Embryonic facial prominence (tissue), 1 donor: ENCODE measurements around the gene MAPK9.

Source experiments
- DNase-seq: peaks from one replicate; pipeline ENCODE4 v3.0.0-alpha.2; 2016; ENCODE audit errors: extremely low spot score

The MAPK9 gene

GRCh38 chr5:180205916-180206315 lies 86.0 kb downstream of the MAPK9 start:
- DNase-seq = no peak

GRCh38 chr5:180204276-180204819 lies 87.5 kb downstream of the MAPK9 start:
- no peak for DNase-seq

- DNase-seq = no peak
Observed at GRCh38 chr5:180202939-180203573, 88.8 kb downstream of the MAPK9 start.

- DNase-seq = no peak
Observed at GRCh38 chr5:180201051-180201987, 90.6 kb downstream of the MAPK9 start.

GRCh38 chr5:180199390-180199789 lies 92.5 kb downstream of the MAPK9 start:
- DNase-seq = no peak

GRCh38 chr5:180198208-180198607 lies 93.7 kb downstream of the MAPK9 start:
- DNase-seq = no peak

GRCh38 chr5:180197016-180197702 lies 94.7 kb downstream of the MAPK9 start:
- no peak for DNase-seq

- DNase-seq = no peak
Observed at GRCh38 chr5:180194410-180195345, 97.2 kb downstream of the MAPK9 start.

GRCh38 chr5:180193749-180194375 lies 98.0 kb downstream of the MAPK9 start:
- no peak for DNase-seq

- DNase-seq = no peak
Observed at GRCh38 chr5:180191716-180192115, 100.2 kb downstream of the MAPK9 start.

GRCh38 chr5:180187767-180188166 lies 104.1 kb downstream of the MAPK9 start:
- DNase-seq = no peak
